GM18951 (cell line): ENCODE results near the gene TMEM235.

Source experiments
- POLR2A ChIP-seq: IDR thresholded peaks from 4 replicates; pipeline ENCODE4 v1.6.1; 2011; ENCODE audit warnings: mild to moderate bottlenecking; ENCODE audit not compliant: insufficient read length, insufficient read depth; ENCODE audit errors: extremely low read depth
- in situ Hi-C: fragments of 300-500 bp; cut with MboI; formaldehyde crosslinking; loops from one replicate; pipeline ENCODE4 v1.12.0; 2022; ENCODE audit warnings: low sequenced_read_pairs, mixed read lengths, inconsistent platforms; ENCODE audit not compliant: unreplicated experiment

The TMEM235 gene

GRCh38 chr17:78271419-78272170 lies 40.2 kb downstream of the TMEM235 start:
- in situ Hi-C loops: no loop called here
- TF ChIP-seq POLR2A: no peak

GRCh38 chr17:78272181-78272913 lies 40.9 kb downstream of the TMEM235 start:
- no peak for TF ChIP-seq POLR2A
- in situ Hi-C loops: no loop called here

- in situ Hi-C loops: no loop called here
- TF ChIP-seq POLR2A: no peak
Measured at GRCh38 chr17:78272914-78273258, 41.5 kb downstream of the TMEM235 start.

- no peak for TF ChIP-seq POLR2A
- in situ Hi-C loops: no loop called here
Measured at GRCh38 chr17:78273813-78274212, 42.4 kb downstream of the TMEM235 start.

- TF ChIP-seq POLR2A: no peak
- in situ Hi-C loops: no loop called here
Measured at GRCh38 chr17:78275355-78275754, 43.9 kb downstream of the TMEM235 start.

GRCh38 chr17:78276098-78276887 lies 44.9 kb downstream of the TMEM235 start:
- in situ Hi-C loops: no loop called here
- TF ChIP-seq POLR2A: no peak

- TF ChIP-seq POLR2A: no peak
- in situ Hi-C loops: no loop called here
Measured at GRCh38 chr17:78278139-78278741, 46.8 kb downstream of the TMEM235 start.

GRCh38 chr17:78279360-78279990 lies 48.0 kb downstream of the TMEM235 start:
- in situ Hi-C loops: no loop called here
- no peak for TF ChIP-seq POLR2A

- TF ChIP-seq POLR2A: no peak
- in situ Hi-C loops: no loop called here
Measured at GRCh38 chr17:78281249-78281845, 49.9 kb downstream of the TMEM235 start.

GRCh38 chr17:78284146-78284545 lies 52.7 kb downstream of the TMEM235 start:
- in situ Hi-C loops: no loop called here

GRCh38 chr17:78289004-78289403 lies 57.6 kb downstream of the TMEM235 start:
- TF ChIP-seq POLR2A: no peak
- in situ Hi-C loops: no loop called here

More at GRCh38 chr17:78284146-78284545, 52.7 kb downstream of the TMEM235 start:
- no peak for TF ChIP-seq POLR2A

GRCh38 chr17:78289802-78290363 lies 58.5 kb downstream of the TMEM235 start:
- no peak for TF ChIP-seq POLR2A
- in situ Hi-C loops: no loop called here
